ENCODE measurements around the gene GNPDA1. TPM values are rescaled to one million over a fixed set of nuclear protein-coding genes. Genes with fewer than 3 reads are reported as not detected.
A peak's percentile ranks its signal among the peaks of the same experiment; 100 is the strongest.

GNPDA1 gene
- total RNA-seq, 1 donor from 2014 or later, result 43.7 TPM

- no peaks in the 10 kb centered on the region for H3K9me3 Mint-ChIP-seq
- intact Hi-C loops (cut with micrococcal nuclease), result loop anchor here (1.0 to 10.0 kb wide), 5 partner anchors 46 to 276 kb away; partner anchors contain the start of gene DELE1
- peaks cover 22% of the 10 kb centered on the region for H3K36me3 Mint-ChIP-seq (ENCODE audit: low read depth)
- H3K27ac Mint-ChIP-seq, result peak within 1 kb of the TSS; percentile 93
- peak within 1 kb of the TSS; percentile 91 for H3K4me3 Mint-ChIP-seq (ENCODE audit: low read depth)
- peak; percentile 95 for DNase-seq (ENCODE audit: low spot score)
- peaks cover 25% of the 10 kb centered on the region for H3K4me1 Mint-ChIP-seq (ENCODE audit: low read depth)
- H3K27me3 Mint-ChIP-seq (ENCODE audit: low read depth), result no peaks in the 10 kb centered on the region
Observed at GRCh38 chr5:141968914-141969608, 43.8 kb downstream of the GNPDA1 start, which contains the start of gene RNF14. Gene RNF14, plus strand, starts transcription at chr5:141969105. Its CDS starts 4,484 bp downstream, at chr5:141973589.

GRCh38 chr5:141966963-141967333, 45.9 kb downstream of the GNPDA1 start:
- Mint-ChIP-seq H3K27ac (no peak overlapping the region), H3K36me3 (ENCODE audit: low read depth) (peaks cover 8% of the 10 kb centered on the region), H3K4me1 (ENCODE audit: low read depth) (peaks cover 18% of the 10 kb centered on the region), H3K4me3 (ENCODE audit: low read depth) (no peak overlapping the region), H3K9me3 (no peaks in the 10 kb centered on the region), H3K27me3 (ENCODE audit: low read depth) (no peaks in the 10 kb centered on the region)
- no peak for DNase-seq (ENCODE audit: low spot score)
- intact Hi-C loops (cut with micrococcal nuclease), result loop anchor here (10.0 kb wide), 1 partner anchor 152 kb away; no protein-coding TSS in a partner anchor

GRCh38 chr5:141966275-141966962, 46.4 kb downstream of the GNPDA1 start:
- intact Hi-C loops (cut with micrococcal nuclease), result loop anchor here (10.0 kb wide), 1 partner anchor 152 kb away; no protein-coding TSS in a partner anchor
- Mint-ChIP-seq H3K4me1 (ENCODE audit: low read depth) (peaks cover 18% of the 10 kb centered on the region), H3K27ac (no peak overlapping the region), H3K9me3 (no peaks in the 10 kb centered on the region), H3K4me3 (ENCODE audit: low read depth) (no peak overlapping the region), H3K27me3 (ENCODE audit: low read depth) (no peaks in the 10 kb centered on the region), H3K36me3 (ENCODE audit: low read depth) (peaks cover 5% of the 10 kb centered on the region)
- no peak for DNase-seq (ENCODE audit: low spot score)

- no peak overlapping the region for H3K27ac Mint-ChIP-seq
- H3K27me3 Mint-ChIP-seq (ENCODE audit: low read depth), result no peaks in the 10 kb centered on the region
- peaks cover 4% of the 10 kb centered on the region for H3K36me3 Mint-ChIP-seq (ENCODE audit: low read depth)
- intact Hi-C loops (cut with micrococcal nuclease), result loop anchor here (10.0 kb wide), 1 partner anchor 150 kb away; no protein-coding TSS in a partner anchor
- H3K4me3 Mint-ChIP-seq (ENCODE audit: low read depth), result no peak overlapping the region
- no peaks in the 10 kb centered on the region for H3K9me3 Mint-ChIP-seq
- peaks cover 24% of the 10 kb centered on the region for H3K4me1 Mint-ChIP-seq (ENCODE audit: low read depth)
- no peak for DNase-seq (ENCODE audit: low spot score)
Observed at GRCh38 chr5:141965071-141965470, 47.8 kb downstream of the GNPDA1 start.

GRCh38 chr5:141963701-141964100, 49.1 kb downstream of the GNPDA1 start:
- H3K27me3 Mint-ChIP-seq (ENCODE audit: low read depth), result no peaks in the 10 kb centered on the region
- peaks cover 30% of the 10 kb centered on the region for H3K4me1 Mint-ChIP-seq (ENCODE audit: low read depth)
- no peak overlapping the region for H3K4me3 Mint-ChIP-seq (ENCODE audit: low read depth)
- H3K9me3 Mint-ChIP-seq, result no peaks in the 10 kb centered on the region
- intact Hi-C loops (cut with micrococcal nuclease), result loop anchor here (10.0 kb wide), 1 partner anchor 149 kb away; no protein-coding TSS in a partner anchor
- no peaks in the 10 kb centered on the region for H3K36me3 Mint-ChIP-seq (ENCODE audit: low read depth)
- H3K27ac Mint-ChIP-seq, result no peak overlapping the region
- no peak for DNase-seq (ENCODE audit: low spot score)

GRCh38 chr5:141961466-141961865, 51.4 kb downstream of the GNPDA1 start:
- H3K9me3 Mint-ChIP-seq, result no peaks in the 10 kb centered on the region
- peak overlapping the region; percentile 76 for H3K27ac Mint-ChIP-seq
- intact Hi-C loops (cut with micrococcal nuclease), result loop anchor here (2.0 to 10.0 kb wide), 4 partner anchors 37 to 147 kb away; no protein-coding TSS in a partner anchor
- no peak overlapping the region for H3K4me3 Mint-ChIP-seq (ENCODE audit: low read depth)
- peaks cover 35% of the 10 kb centered on the region for H3K4me1 Mint-ChIP-seq (ENCODE audit: low read depth)
- H3K36me3 Mint-ChIP-seq (ENCODE audit: low read depth), result no peaks in the 10 kb centered on the region
- no peak for DNase-seq (ENCODE audit: low spot score)
- no peaks in the 10 kb centered on the region for H3K27me3 Mint-ChIP-seq (ENCODE audit: low read depth)

GRCh38 chr5:141960449-141961323, 52.1 kb downstream of the GNPDA1 start:
- Mint-ChIP-seq H3K36me3 (ENCODE audit: low read depth) (no peaks in the 10 kb centered on the region), H3K4me1 (ENCODE audit: low read depth) (peaks cover 35% of the 10 kb centered on the region), H3K9me3 (no peaks in the 10 kb centered on the region), H3K27ac (peak overlapping the region; percentile 76), H3K4me3 (ENCODE audit: low read depth) (no peak overlapping the region), H3K27me3 (ENCODE audit: low read depth) (no peaks in the 10 kb centered on the region)
- intact Hi-C loops (cut with micrococcal nuclease), result loop anchor here (1.0 to 10.0 kb wide), 6 partner anchors 36 to 268 kb away; no protein-coding TSS in a partner anchor
- DNase-seq (ENCODE audit: low spot score), result peak; percentile 82

GRCh38 chr5:141960018-141960417, 52.8 kb downstream of the GNPDA1 start:
- Mint-ChIP-seq H3K27me3 (ENCODE audit: low read depth) (no peaks in the 10 kb centered on the region), H3K36me3 (ENCODE audit: low read depth) (no peaks in the 10 kb centered on the region), H3K4me3 (ENCODE audit: low read depth) (no peak overlapping the region), H3K9me3 (no peaks in the 10 kb centered on the region), H3K4me1 (ENCODE audit: low read depth) (peaks cover 35% of the 10 kb centered on the region), H3K27ac (peak overlapping the region; percentile 81)
- DNase-seq (ENCODE audit: low spot score), result no peak
- intact Hi-C loops (cut with micrococcal nuclease), result loop anchor here (1.0 to 10.0 kb wide), 6 partner anchors 35 to 268 kb away; no protein-coding TSS in a partner anchor

GRCh38 chr5:141958546-141959172, 54.2 kb downstream of the GNPDA1 start:
- peaks cover 35% of the 10 kb centered on the region for H3K4me1 Mint-ChIP-seq (ENCODE audit: low read depth)
- H3K4me3 Mint-ChIP-seq (ENCODE audit: low read depth), result peak overlapping the region; percentile 77
- H3K9me3 Mint-ChIP-seq, result no peaks in the 10 kb centered on the region
- H3K27ac Mint-ChIP-seq, result peak overlapping the region; percentile 90
- intact Hi-C loops (cut with micrococcal nuclease), result no loop called here
- no peaks in the 10 kb centered on the region for H3K27me3 Mint-ChIP-seq (ENCODE audit: low read depth)
- DNase-seq (ENCODE audit: low spot score), result no peak
- H3K36me3 Mint-ChIP-seq (ENCODE audit: low read depth), result no peaks in the 10 kb centered on the region

GRCh38 chr5:141958113-141958512, 54.7 kb downstream of the GNPDA1 start, which contains the start of gene PCDH12:
Gene PCDH12, minus strand, starts transcription at chr5:141958202. Its CDS starts 351 bp downstream, at chr5:141957851.
- Mint-ChIP-seq H3K4me1 (ENCODE audit: low read depth) (peaks cover 37% of the 10 kb centered on the region), H3K4me3 (ENCODE audit: low read depth) (peak within 1 kb of the TSS; percentile 77), H3K9me3 (no peaks in the 10 kb centered on the region), H3K27ac (peak within 1 kb of the TSS; percentile 90), H3K36me3 (ENCODE audit: low read depth) (no peaks in the 10 kb centered on the region), H3K27me3 (ENCODE audit: low read depth) (no peaks in the 10 kb centered on the region)
- intact Hi-C loops (cut with micrococcal nuclease), result no loop called here
- no peak for DNase-seq (ENCODE audit: low spot score)

GRCh38 chr5:141957367-141957996, 55.3 kb downstream of the GNPDA1 start:
- Mint-ChIP-seq H3K36me3 (ENCODE audit: low read depth) (no peaks in the 10 kb centered on the region), H3K27ac (peak overlapping the region; percentile 90), H3K27me3 (ENCODE audit: low read depth) (no peaks in the 10 kb centered on the region), H3K4me3 (ENCODE audit: low read depth) (no peak overlapping the region), H3K9me3 (no peaks in the 10 kb centered on the region), H3K4me1 (ENCODE audit: low read depth) (peaks cover 37% of the 10 kb centered on the region)
- intact Hi-C loops (cut with micrococcal nuclease), result no loop called here
- no peak for DNase-seq (ENCODE audit: low spot score)

All from activated T-helper 2 cell treated with anti-CD3 and anti-CD28 coated beads, Interferon-gamma antibody, Interleukin-2, Interleukin-4, amounts not matched to agents 10 μg/mL and 5 μg/mL and 100 μg/mL, durations not matched to agents 14 hours and 24 hours and 36 hours (primary cell).